GM12801 (cell line): ENCODE measurements around the gene ARPP19.

Experiments used
- TF ChIP-seq, protein P1 (sequence below): IDR thresholded peaks from one replicate; pipeline ENCODE4 v1.5.1; 2011; ENCODE audit warnings: control low read depth; ENCODE audit not compliant: insufficient read length; ENCODE audit errors: extremely low read depth

ARPP19 gene

DNA sequence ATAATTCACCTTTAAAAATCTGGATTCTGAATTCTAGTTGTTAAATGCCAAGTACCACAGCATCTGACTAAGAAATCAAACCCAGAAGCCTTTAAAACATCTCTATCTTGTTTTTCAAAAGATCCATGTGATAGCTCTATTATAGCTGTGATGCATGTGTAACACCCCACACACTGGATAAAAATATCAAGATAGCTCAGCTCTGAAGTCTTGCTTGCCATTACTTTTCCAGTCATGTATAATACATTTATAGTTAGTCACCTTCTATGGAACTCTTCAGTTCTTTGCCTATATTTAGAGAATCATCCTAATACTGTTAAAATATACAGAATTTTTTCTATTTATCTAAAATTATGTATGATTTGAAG lies 11.6 kb downstream of the ARPP19 start:
- TF ChIP-seq, protein P1, sequence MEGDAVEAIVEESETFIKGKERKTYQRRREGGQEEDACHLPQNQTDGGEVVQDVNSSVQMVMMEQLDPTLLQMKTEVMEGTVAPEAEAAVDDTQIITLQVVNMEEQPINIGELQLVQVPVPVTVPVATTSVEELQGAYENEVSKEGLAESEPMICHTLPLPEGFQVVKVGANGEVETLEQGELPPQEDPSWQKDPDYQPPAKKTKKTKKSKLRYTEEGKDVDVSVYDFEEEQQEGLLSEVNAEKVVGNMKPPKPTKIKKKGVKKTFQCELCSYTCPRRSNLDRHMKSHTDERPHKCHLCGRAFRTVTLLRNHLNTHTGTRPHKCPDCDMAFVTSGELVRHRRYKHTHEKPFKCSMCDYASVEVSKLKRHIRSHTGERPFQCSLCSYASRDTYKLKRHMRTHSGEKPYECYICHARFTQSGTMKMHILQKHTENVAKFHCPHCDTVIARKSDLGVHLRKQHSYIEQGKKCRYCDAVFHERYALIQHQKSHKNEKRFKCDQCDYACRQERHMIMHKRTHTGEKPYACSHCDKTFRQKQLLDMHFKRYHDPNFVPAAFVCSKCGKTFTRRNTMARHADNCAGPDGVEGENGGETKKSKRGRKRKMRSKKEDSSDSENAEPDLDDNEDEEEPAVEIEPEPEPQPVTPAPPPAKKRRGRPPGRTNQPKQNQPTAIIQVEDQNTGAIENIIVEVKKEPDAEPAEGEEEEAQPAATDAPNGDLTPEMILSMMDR: no peak

DNA sequence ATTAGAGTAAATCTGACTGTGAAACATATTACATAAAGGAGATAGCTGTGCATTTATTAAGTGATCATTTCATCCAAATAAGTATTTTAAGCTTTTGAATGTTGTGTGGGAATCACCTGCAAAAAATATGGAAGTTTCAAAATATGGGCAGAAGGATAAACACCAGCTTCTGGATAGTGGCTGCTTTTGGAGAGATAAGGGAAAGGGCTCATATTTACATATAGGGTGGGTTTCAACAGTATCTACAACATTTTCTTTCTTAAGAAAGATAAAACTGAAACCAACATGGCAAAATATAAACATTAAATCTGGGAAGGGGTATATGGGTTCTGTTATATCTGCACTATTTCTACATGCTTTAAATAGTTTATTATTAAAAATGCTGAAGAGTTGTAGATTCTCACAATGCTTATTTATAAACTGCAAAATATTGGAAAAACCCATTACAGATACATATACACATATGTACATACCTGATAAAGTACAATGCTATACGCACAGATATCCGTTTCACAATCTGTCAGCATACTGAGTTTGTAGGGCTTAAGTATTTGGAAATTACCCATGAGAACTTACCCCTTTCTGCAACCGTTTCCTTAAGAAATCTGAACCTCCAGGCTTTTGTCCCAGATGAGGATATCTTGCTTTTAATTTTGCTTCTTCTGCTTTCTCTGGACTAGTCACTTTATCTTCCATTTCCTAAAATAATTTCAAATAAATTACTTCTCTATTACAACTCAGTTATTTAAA lies 12.1 kb downstream of the ARPP19 start:
- TF ChIP-seq, protein P1: no peak

DNA sequence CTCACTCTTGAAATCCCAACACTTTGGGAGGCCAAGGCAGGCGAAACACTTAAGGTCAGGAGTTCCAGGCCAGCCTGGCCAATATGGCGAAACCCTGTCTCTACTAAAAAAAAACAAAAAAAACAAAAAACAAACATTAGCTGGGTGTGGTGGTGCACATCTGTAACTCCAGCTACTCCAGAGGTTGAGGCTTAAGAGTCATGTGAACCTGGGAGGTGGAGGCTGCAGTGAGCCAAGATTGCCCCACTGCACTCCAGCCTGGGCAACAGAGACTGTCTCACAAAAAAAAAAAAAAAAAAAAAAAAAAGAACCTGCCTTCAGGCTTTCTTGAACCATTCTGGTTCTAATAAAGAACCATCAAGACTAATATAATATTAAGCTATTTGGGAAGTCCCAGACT lies 16.5 kb downstream of the ARPP19 start:
- TF ChIP-seq, protein P1: no peak

DNA sequence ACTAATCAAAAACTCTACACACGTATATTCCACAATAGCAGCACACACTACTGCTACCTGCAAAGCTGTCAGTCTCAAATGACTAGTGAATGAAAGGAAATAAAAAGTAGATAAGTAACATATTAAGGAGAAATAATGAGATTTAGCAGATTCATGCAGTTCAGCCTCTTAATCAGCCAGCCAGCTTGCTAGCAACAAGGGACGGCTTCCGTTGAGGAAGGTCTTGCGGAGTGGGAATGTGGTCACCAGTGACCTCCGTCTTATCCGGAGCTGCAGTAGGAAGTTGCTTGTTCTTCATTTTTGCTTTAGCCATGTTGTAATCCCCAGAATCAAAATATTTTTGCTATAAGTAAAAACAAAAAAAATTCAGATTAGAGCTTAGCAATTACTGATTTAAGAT lies 17.1 kb downstream of the ARPP19 start:
- TF ChIP-seq, protein P1: no peak

DNA sequence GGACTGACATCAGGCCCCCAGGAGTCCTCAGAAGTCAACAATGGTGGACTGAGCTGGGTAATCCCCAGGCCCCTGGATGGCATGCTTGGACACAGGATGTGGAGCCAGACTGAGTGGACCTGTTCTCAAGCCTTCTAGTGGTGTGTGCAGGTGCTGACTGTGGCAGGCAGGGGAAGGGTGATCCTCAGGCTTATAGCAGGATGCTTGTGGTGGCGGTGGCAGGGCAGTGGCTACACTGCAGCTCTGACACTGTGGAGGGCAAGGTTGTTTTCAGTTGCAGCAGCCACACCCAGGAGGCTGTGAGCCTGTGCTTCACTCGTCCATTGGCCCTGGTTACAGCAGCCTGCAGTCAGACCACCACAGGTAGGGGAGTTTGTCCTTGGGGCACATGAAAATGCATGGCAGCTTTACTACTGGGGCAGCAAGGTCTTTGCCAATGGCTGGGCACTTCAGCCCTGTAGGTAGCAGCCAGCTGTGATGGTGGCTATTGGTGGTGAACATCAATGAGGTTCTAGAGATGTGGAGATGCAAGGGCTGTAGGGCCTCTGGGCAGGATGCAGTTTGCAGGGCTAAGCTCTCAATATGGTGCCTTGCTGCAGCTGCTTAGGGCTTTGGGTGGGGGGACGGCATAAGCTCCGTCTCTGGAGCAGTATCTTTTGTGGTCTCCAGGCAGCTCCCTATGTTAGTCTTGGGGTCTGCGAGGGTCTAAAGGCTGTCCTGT lies 22.6 kb downstream of the ARPP19 start:
- TF ChIP-seq, protein P1: no peak

DNA sequence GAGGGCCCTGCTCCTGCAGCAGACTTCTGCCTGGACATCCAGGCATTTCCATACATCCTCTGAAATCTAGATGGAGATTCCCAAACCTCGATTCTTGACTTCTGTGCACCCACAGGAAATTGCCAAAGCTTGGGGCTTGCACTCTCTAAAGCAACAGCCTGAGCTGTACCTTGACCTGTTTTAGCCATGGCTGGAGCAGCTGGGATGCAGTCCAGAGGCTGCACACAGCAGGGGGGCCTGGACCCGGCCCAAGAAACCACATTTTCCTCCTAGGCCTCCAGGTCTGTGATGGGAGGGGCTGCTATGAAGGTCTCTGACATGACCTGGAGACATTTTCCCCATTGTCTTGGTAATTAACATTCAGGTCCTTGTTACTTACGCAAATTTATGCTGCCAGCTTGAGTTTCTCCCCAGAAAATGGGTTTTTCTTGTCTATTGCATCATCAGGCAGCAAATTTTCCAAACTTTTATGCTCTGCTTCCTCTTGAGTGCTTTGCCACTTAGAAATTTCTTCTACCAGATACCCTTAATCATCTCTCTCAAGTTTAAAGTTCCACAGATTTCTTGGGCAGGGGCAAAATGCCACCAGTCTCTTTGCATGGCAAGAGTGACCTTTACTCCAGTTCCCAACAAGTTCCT lies 28.3 kb downstream of the ARPP19 start:
- TF ChIP-seq, protein P1: no peak

DNA sequence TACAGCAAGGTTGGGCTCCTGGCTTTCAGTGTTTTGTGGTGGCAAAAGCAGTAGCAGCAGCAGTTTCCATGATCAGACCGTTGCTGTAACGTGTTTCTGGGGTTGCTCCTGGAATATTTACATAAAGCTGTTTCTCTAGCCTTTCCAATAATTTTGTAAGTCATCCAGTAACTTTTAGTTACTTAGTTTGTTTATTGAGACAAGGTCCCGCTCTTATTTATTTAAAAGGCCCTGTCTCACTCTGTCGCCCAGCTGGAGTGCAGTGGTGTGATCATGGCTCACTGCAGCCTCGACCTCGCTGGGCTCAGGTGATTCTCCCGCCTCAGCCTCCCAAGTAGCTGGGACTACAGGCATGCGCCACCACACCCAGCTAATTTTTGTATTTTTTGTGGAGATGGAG lies 31.4 kb downstream of the ARPP19 start:
- TF ChIP-seq, protein P1: no peak
